HCT116 (cell line): Measurements from ENCODE around the gene COBL. TPM values are rescaled to one million over a fixed set of nuclear protein-coding genes. Genes with fewer than 3 reads are reported as not detected.

Experiments
- ATAC-seq: fragments of 200-7000 bp; cut with Tn5 transposase; 2 replicates; pipeline ENCODE4 v1.9.1; 2020; ENCODE audit warnings: mild to moderate bottlenecking, moderate library complexity
- BruUV-seq: library from RNA; stranded (reverse); fragments of 400-500 nt; replicated peaks from 2 replicates; lab custom pipeline; 2021; lab: Mats Ljungman, UMichigan
- CTCF ChIA-PET: fragments of 300-600 bp; sonication (Branson Sonifier 250); formaldehyde crosslinking; loops from one replicate; lab custom pipeline; 2021; ENCODE audit warnings: antibody characterized with exemption; lab: Charles Lee
- POLR2A ChIA-PET: fragments of 300-600, 350-600 bp; sonication (Branson Sonifier 250); formaldehyde crosslinking; loops from one replicate; lab custom pipeline; 2021; ENCODE audit warnings: antibody characterized with exemption; lab: Charles Lee
- RAD21 ChIA-PET, 2 experiments: fragments of 300-600 bp; sonication (Branson Sonifier 250); formaldehyde crosslinking; loops; one replicate each; lab custom pipeline; 2023; ENCODE audit warnings: low total read pairs in 2 of 2; ENCODE audit not compliant: uncharacterized antibody in 2 of 2, unreplicated experiment in 2 of 2, low non-redundant PET in 1 of 2; lab: Charles Lee
- DNase-seq: peaks from one replicate; pipeline ENCODE4 v3.0.0-alpha.2; 2010; ENCODE audit warnings: low read depth, low spot score
- H2AFZ ChIP-seq: fragments of 200-600 bp; shearing (Covaris generic), sonication (generic); 2 replicates; pipeline ENCODE4 v1.6.1; 2017; ENCODE audit warnings: low read depth, mixed run types, mixed read lengths, antibody characterized with exemption, low read length; ENCODE audit not compliant: poor library complexity, severe bottlenecking
- H3K27ac ChIP-seq: 2 replicates; pipeline ENCODE4 v1.5.1; 2012; ENCODE audit warnings: low read depth, low read length
- H3K27me3 ChIP-seq: fragments of 200-600 bp; sonication (generic); 2 replicates; pipeline ENCODE4 v1.6.1; 2016; ENCODE audit warnings: mixed run types, low read length, mixed read lengths; ENCODE audit not compliant: insufficient read depth
- H3K36me3 ChIP-seq, 2 experiments: fragments of 200-500 bp in 1 of 2; fragments of 200-600 bp in 1 of 2; sonication (Bioruptor generic) in 1 of 2; sonication (generic) in 1 of 2; 2 replicates each; pipeline versions ENCODE4 v1.5.1 to v1.6.1; 2014 to 2016; ENCODE audit warnings: low read length in 2 of 2, inconsistent platforms in 1 of 2, mixed read lengths in 1 of 2, mixed run types in 1 of 2; ENCODE audit not compliant: insufficient read depth in 2 of 2, control insufficient read depth in 1 of 2
- H3K4me1 ChIP-seq, 2 experiments: fragments of 200-600 bp in 1 of 2; sonication (generic) in 1 of 2; 2 replicates each; pipeline versions ENCODE4 v1.5.1 to v1.6.1; 2012 to 2017; ENCODE audit warnings: low read length in 2 of 2, inconsistent platforms in 1 of 2, mild to moderate bottlenecking in 1 of 2, mixed read lengths in 1 of 2, mixed run types in 1 of 2, moderate library complexity in 1 of 2; ENCODE audit not compliant: insufficient read depth in 2 of 2, control insufficient read depth in 1 of 2
- H3K4me2 ChIP-seq: fragments of 200-600 bp; sonication (generic); 2 replicates; pipeline ENCODE4 v1.6.1; 2017; ENCODE audit warnings: mixed run types, low read length, mixed read lengths
- H3K4me3 ChIP-seq, 2 experiments: fragments of 200-600 bp in 1 of 2; sonication (generic) in 1 of 2; replicated peaks in 1 of 2; 2 replicates each; pipeline ENCODE4 v1.5.1; 2011 to 2016; ENCODE audit warnings: low read length in 2 of 2, control low read depth in 1 of 2, low read depth in 1 of 2, mild to moderate bottlenecking in 1 of 2, mixed read lengths in 1 of 2, mixed run types in 1 of 2
- H3K79me2 ChIP-seq: fragments of 200-600 bp; sonication (generic); 2 replicates; pipeline ENCODE4 v1.6.1; 2017; ENCODE audit warnings: mild to moderate bottlenecking, mixed run types, low read length, moderate library complexity, mixed read lengths; ENCODE audit not compliant: insufficient read depth
- H3K9ac ChIP-seq: fragments of 200-600 bp; sonication (generic); 2 replicates; pipeline ENCODE4 v1.6.1; 2016; ENCODE audit warnings: low read length, mixed read lengths
- H3K9me2 ChIP-seq: fragments of 200-600 bp; sonication (generic), shearing (Covaris generic); 2 replicates; pipeline ENCODE4 v1.6.1; 2017; ENCODE audit warnings: mixed run types, mild to moderate bottlenecking, moderate library complexity; ENCODE audit not compliant: insufficient read depth
- H3K9me3 ChIP-seq, 2 experiments: fragments of 200-500 bp in 1 of 2; fragments of 200-600 bp in 1 of 2; sonication (Bioruptor generic) in 1 of 2; sonication (generic) in 1 of 2; 2 replicates each; pipeline ENCODE4 v1.6.1; 2014 to 2017; ENCODE audit warnings: low read length in 2 of 2, mixed read lengths in 2 of 2, inconsistent platforms in 1 of 2, low read depth in 1 of 2, mild to moderate bottlenecking in 1 of 2, mixed run types in 1 of 2, moderate library complexity in 1 of 2; ENCODE audit not compliant: control insufficient read depth in 1 of 2, insufficient read depth in 1 of 2
- H4K20me1 ChIP-seq: fragments of 200-600 bp; sonication (generic), shearing (Covaris generic); 2 replicates; pipeline ENCODE4 v1.6.1; 2017; ENCODE audit warnings: mixed run types, mild to moderate bottlenecking, moderate library complexity; ENCODE audit not compliant: insufficient read depth
- CBX3 ChIP-seq: IDR thresholded peaks from 2 replicates; pipeline ENCODE4 v1.6.1; 2012; ENCODE audit warnings: low read depth
- CEBPB ChIP-seq: IDR thresholded peaks from 2 replicates; pipeline ENCODE4 v1.6.1; 2012; ENCODE audit warnings: low read depth
- ELF1 ChIP-seq: IDR thresholded peaks from 2 replicates; pipeline ENCODE4 v1.6.1; 2012; ENCODE audit warnings: low read depth, borderline replicate concordance
- EZH2 ChIP-seq: fragments of 200-600 bp; sonication (generic); IDR thresholded peaks from 2 replicates; pipeline ENCODE4 v1.6.1; 2017; ENCODE audit warnings: antibody characterized with exemption, mixed run types
- FOSL1 ChIP-seq: IDR thresholded peaks from 2 replicates; pipeline ENCODE4 v1.6.1; 2012; ENCODE audit warnings: low read depth
- JUND ChIP-seq: IDR thresholded peaks from 2 replicates; pipeline ENCODE4 v1.6.1; 2012
- POLR2AphosphoS5 ChIP-seq: IDR thresholded peaks from 2 replicates; pipeline ENCODE4 v1.6.1; 2011; ENCODE audit warnings: mild to moderate bottlenecking, low read depth, low read length, moderate library complexity
- SIN3A ChIP-seq: IDR thresholded peaks from 2 replicates; pipeline ENCODE4 v1.6.1; 2012; ENCODE audit warnings: low read depth
- SP1 ChIP-seq: IDR thresholded peaks from 2 replicates; pipeline ENCODE4 v1.6.1; 2012; ENCODE audit warnings: low read depth
- SRF ChIP-seq: IDR thresholded peaks from 2 replicates; pipeline ENCODE4 v1.6.1; 2012; ENCODE audit warnings: low read depth
- ZNF274 ChIP-seq: fragments of 200-500 bp; sonication (Bioruptor generic); IDR thresholded peaks from 2 replicates; pipeline ENCODE4 v1.6.1; 2014; ENCODE audit warnings: mild to moderate bottlenecking, low read depth, low read length, inconsistent platforms
- intact Hi-C: fragments of 100-400 bp; cut with micrococcal nuclease; formaldehyde crosslinking; loops from 2 replicates; pipeline ENCODE4 v1.10.0; 2022
- total RNA-seq: library from RNA; stranded (reverse); gene quantifications from one replicate; pipeline ENCODE4 v1.2.1, GENCODE V29; 2021; ENCODE audit not compliant: unreplicated experiment
- TF ChIP-seq, protein P1 (sequence below): IDR thresholded peaks from 2 replicates; pipeline ENCODE4 v1.6.1; 2011; ENCODE audit warnings: mild to moderate bottlenecking, low read length, moderate library complexity; ENCODE audit not compliant: insufficient replicate concordance; ENCODE audit errors: extremely low read depth

COBL gene
- total RNA-seq, 1 experiment from 2014 or later = 19.3 TPM

DNA sequence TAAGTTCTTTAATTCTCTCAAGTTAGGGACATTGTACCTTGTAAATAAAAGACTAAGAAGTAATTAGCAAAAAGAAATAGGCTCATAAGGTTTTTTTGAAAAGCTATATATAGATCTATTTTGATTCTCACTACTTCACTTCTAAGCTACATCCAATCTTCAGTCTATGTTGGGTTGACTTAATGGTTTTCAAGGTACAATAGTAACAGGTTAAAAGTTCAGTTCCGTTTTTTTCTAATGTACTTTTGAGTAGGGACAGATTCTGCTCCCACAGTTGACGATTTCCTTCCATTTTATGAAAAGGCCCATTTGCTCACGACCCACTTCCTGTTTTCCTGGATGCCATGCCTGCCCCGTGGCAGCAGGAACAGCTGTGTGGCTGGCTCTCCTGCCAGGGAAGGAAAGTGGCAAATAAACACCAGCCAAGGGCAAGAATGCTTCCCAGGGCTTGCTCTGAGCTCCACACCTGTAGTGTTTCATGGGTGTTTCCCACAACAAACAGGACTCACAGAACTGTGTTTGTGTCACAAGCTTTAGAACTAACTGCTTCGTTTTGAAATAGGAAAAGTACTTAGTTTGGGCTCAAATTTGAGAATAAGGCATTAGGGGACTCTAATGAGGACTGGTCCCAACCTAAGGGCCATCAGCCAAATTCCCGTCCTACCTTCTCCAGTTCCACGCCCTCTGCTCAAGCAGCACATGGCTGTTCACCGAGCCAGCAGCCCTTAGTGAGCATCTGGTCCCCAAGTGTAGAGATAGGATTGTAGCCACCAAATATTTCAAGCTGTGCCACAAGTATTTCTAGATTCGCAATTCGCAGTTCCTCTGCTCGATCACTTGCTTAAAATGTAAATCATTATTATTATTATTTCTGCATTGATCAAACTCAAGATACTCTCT is 240.7 kb downstream of the COBL start:
- H3K36me3 ChIP-seq = no peaks in the 10 kb centered on the region
- CTCF ChIA-PET = no interaction called here
- H3K4me3 ChIP-seq = no peak overlapping the region
- no peak for ATAC-seq
- H3K4me1 ChIP-seq = no peaks in the 10 kb centered on the region
- no peaks in the 10 kb centered on the region for H3K27me3 ChIP-seq
- no peaks in the 10 kb centered on the region for H3K79me2 ChIP-seq
- POLR2A ChIA-PET = no interaction called here
- H3K9me2 ChIP-seq = no peaks in the 10 kb centered on the region
- H4K20me1 ChIP-seq = no peaks in the 10 kb centered on the region
- no peak for DNase-seq
- H3K9me3 ChIP-seq = no peaks in the 10 kb centered on the region
- H3K9ac ChIP-seq = no peak overlapping the region
- H2AFZ ChIP-seq = no peak overlapping the region
- RAD21 ChIA-PET = no interaction called here
- no peak overlapping the region for H3K4me2 ChIP-seq
- TF ChIP-seq SRF (no peak), POLR2AphosphoS5 (no peak), SP1 (no peak), EZH2 (no peak), ELF1 (no peak)
- TF ChIP-seq, protein P1, sequence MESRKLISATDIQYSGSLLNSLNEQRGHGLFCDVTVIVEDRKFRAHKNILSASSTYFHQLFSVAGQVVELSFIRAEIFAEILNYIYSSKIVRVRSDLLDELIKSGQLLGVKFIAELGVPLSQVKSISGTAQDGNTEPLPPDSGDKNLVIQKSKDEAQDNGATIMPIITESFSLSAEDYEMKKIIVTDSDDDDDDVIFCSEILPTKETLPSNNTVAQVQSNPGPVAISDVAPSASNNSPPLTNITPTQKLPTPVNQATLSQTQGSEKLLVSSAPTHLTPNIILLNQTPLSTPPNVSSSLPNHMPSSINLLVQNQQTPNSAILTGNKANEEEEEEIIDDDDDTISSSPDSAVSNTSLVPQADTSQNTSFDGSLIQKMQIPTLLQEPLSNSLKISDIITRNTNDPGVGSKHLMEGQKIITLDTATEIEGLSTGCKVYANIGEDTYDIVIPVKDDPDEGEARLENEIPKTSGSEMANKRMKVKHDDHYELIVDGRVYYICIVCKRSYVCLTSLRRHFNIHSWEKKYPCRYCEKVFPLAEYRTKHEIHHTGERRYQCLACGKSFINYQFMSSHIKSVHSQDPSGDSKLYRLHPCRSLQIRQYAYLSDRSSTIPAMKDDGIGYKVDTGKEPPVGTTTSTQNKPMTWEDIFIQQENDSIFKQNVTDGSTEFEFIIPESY = no peak
- no peak overlapping the region for H3K27ac ChIP-seq
- BruUV-seq = no TSS peak
- intact Hi-C loops = no loop called here

DNA sequence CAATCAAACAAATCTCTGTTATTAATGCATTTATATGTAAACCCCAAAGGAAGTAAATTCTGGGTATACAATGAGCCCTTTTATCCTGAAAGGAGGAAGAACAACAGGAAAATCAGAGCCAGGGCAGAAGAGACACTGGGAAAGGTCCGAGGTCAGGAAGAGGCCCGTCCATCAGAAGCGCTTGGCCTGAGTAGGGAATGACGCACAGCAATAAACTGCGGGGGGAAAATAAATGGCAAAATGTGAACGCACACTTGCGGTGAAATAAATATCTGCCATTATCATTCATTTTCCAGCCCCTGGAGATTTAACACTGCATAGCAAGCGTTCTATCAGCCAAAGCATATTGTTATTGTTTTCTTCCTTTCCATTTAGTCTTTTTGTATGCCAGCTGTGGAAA is 243.4 kb downstream of the COBL start:
- H3K9me3 ChIP-seq = no peaks in the 10 kb centered on the region
- H3K4me1 ChIP-seq = peaks cover 0 to 2% of the 10 kb centered on the region in 2 experiments; a peak in 1 of 4 replicates
- H3K36me3 ChIP-seq = no peaks in the 10 kb centered on the region
- no peak overlapping the region for H3K9ac ChIP-seq
- DNase-seq (no peak), ATAC-seq (no peak)
- POLR2A ChIA-PET = no interaction called here
- H3K4me3 ChIP-seq = no peak overlapping the region
- H2AFZ ChIP-seq = no peak overlapping the region
- H4K20me1 ChIP-seq = no peaks in the 10 kb centered on the region
- no peaks in the 10 kb centered on the region for H3K27me3 ChIP-seq
- TF ChIP-seq ZNF274 = no peak
- TF ChIP-seq SRF = no peak
- no peak for TF ChIP-seq JUND
- no peak for TF ChIP-seq CEBPB
- no peak for TF ChIP-seq SIN3A
- TF ChIP-seq CBX3 = no peak
- TF ChIP-seq FOSL1 = no peak
- TF ChIP-seq, all 23 proteins: peak for 0
- no peak overlapping the region for H3K27ac ChIP-seq
- no TSS peak for BruUV-seq
- H3K9me2 ChIP-seq = no peaks in the 10 kb centered on the region
- no peak overlapping the region for H3K4me2 ChIP-seq
- intact Hi-C loops = no loop called here
- H3K79me2 ChIP-seq = no peaks in the 10 kb centered on the region
- CTCF ChIA-PET = no interaction called here
- RAD21 ChIA-PET = no interaction called here
